IMR-90 (cell line): ENCODE measurements around the gene RIPK3. TPM values are rescaled to one million over a fixed set of nuclear protein-coding genes. Genes with fewer than 3 reads are reported as not detected.

Experiments used
- ATAC-seq: fragments of 200-7000 bp; cut with Tn5 transposase; 2 replicates; pipeline ENCODE4 v1.9.1; 2020; ENCODE audit warnings: low read depth, mild to moderate bottlenecking, moderate library complexity
- BruUV-seq: library from RNA; stranded (reverse); fragments of 400-500 nt; replicated peaks from 2 replicates; lab custom pipeline; 2021; lab: Mats Ljungman, UMichigan
- CTCF ChIA-PET: fragments of 300-600 bp; formaldehyde crosslinking; extraction: SDS; loops from one replicate; lab custom pipeline; 2021; ENCODE audit warnings: antibody characterized with exemption; lab: Yijun Ruan, JAX
- POLR2A ChIA-PET: fragments of 300-600 bp; sonication (Branson Sonifier 250); formaldehyde crosslinking; loops from one replicate; lab custom pipeline; 2022; ENCODE audit warnings: antibody characterized with exemption; ENCODE audit not compliant: unreplicated experiment; lab: Charles Lee
- DNase-seq: peaks from one replicate; pipeline ENCODE4 v3.0.0; 2013
- H2AFZ ChIP-seq: replicated peaks from 2 replicates; pipeline ENCODE3; 2013; ENCODE audit warnings: low read length, mild to moderate bottlenecking; ENCODE audit not compliant: poor library complexity
- H2AK5ac ChIP-seq: 2 replicates; pipeline ENCODE4 v1.6.1; 2013; ENCODE audit warnings: low read depth, low read length, inconsistent platforms
- H2AK9ac ChIP-seq: replicated peaks from 2 replicates; pipeline ENCODE3; 2013; ENCODE audit warnings: mild to moderate bottlenecking, low read depth, low read length, moderate library complexity; ENCODE audit not compliant: poor library complexity
- H2BK120ac ChIP-seq: 2 replicates; pipeline ENCODE4 v1.6.1; 2013; ENCODE audit warnings: low read depth, low read length, inconsistent platforms
- H2BK15ac ChIP-seq: 3 replicates; pipeline ENCODE4 v1.6.1; 2013; ENCODE audit warnings: low read depth, low read length, inconsistent platforms
- H2BK20ac ChIP-seq: 2 replicates; pipeline ENCODE4 v1.6.1; 2013; ENCODE audit warnings: low read depth, mild to moderate bottlenecking, inconsistent platforms, low read length, moderate library complexity
- H2BK5ac ChIP-seq: 2 replicates; pipeline ENCODE4 v1.6.1; 2013; ENCODE audit warnings: mild to moderate bottlenecking, low read depth, low read length, inconsistent platforms; ENCODE audit not compliant: poor library complexity, severe bottlenecking
- H3K14ac ChIP-seq: replicated peaks from 2 replicates; pipeline ENCODE4 v1.6.1; 2013; ENCODE audit warnings: low read depth, low read length, inconsistent platforms
- H3K18ac ChIP-seq: 2 replicates; pipeline ENCODE4 v1.6.1; 2013; ENCODE audit warnings: low read depth, low read length, control low read depth
- H3K23ac ChIP-seq: 2 replicates; pipeline ENCODE4 v1.6.1; 2013; ENCODE audit warnings: low read depth, low read length, inconsistent platforms
- H3K27ac ChIP-seq: 2 replicates; pipeline ENCODE4 v1.5.1; 2013; ENCODE audit warnings: mild to moderate bottlenecking, control low read depth, low read length; ENCODE audit not compliant: insufficient read depth
- H3K27me3 ChIP-seq: 2 replicates; pipeline ENCODE4 v1.6.1; 2013; ENCODE audit warnings: low read length; ENCODE audit not compliant: control insufficient read depth, insufficient read depth
- H3K36me3 ChIP-seq: 2 replicates; pipeline ENCODE4 v1.6.1; 2013; ENCODE audit warnings: low read length, mixed read lengths; ENCODE audit not compliant: control insufficient read depth, insufficient read depth
- H3K4ac ChIP-seq: 2 replicates; pipeline ENCODE4 v1.6.1; 2013; ENCODE audit warnings: low read depth, low read length, inconsistent platforms
- H3K4me1 ChIP-seq: 2 replicates; pipeline ENCODE4 v1.6.1; 2013; ENCODE audit warnings: low read length, mixed read lengths; ENCODE audit not compliant: control insufficient read depth, insufficient read depth
- H3K4me2 ChIP-seq: 2 replicates; pipeline ENCODE4 v1.6.1; 2013; ENCODE audit warnings: low read depth, mild to moderate bottlenecking, control low read depth, low read length, moderate library complexity
- H3K4me3 ChIP-seq: 2 replicates; pipeline ENCODE4 v1.5.1; 2013; ENCODE audit warnings: low read depth, mild to moderate bottlenecking, control low read depth, low read length, moderate library complexity; ENCODE audit not compliant: insufficient read depth
- H3K56ac ChIP-seq: 2 replicates; pipeline ENCODE4 v1.6.1; 2013; ENCODE audit warnings: low read length, inconsistent platforms; ENCODE audit not compliant: insufficient read depth; ENCODE audit errors: extremely low read depth
- H3K79me1 ChIP-seq, 2 experiments: 2 replicates each; pipeline ENCODE4 v1.6.1; 2013; ENCODE audit warnings: low read length in 2 of 2, inconsistent platforms in 1 of 2, low read depth in 1 of 2
- H3K9ac ChIP-seq: 2 replicates; pipeline ENCODE4 v1.6.1; 2013; ENCODE audit warnings: low read depth, low read length, control low read depth
- H3K9me1 ChIP-seq: 2 replicates; pipeline ENCODE4 v1.6.1; 2013; ENCODE audit warnings: low read length, inconsistent platforms; ENCODE audit not compliant: insufficient read depth
- H3K9me3 ChIP-seq: 2 replicates; pipeline ENCODE4 v1.6.1; 2013; ENCODE audit warnings: low read length; ENCODE audit not compliant: control insufficient read depth, insufficient read depth
- H4K20me1 ChIP-seq: 2 replicates; pipeline ENCODE4 v1.6.1; 2013; ENCODE audit warnings: low read length, inconsistent platforms; ENCODE audit not compliant: insufficient read depth
- H4K5ac ChIP-seq: 2 replicates; pipeline ENCODE4 v1.6.1; 2013; ENCODE audit warnings: mild to moderate bottlenecking, low read depth, low read length, control low read depth
- H4K8ac ChIP-seq, 2 experiments: 2 replicates each; pipeline ENCODE4 v1.6.1; 2013; ENCODE audit warnings: low read depth in 2 of 2, low read length in 2 of 2, control low read depth in 1 of 2, inconsistent platforms in 1 of 2
- H4K91ac ChIP-seq: 2 replicates; pipeline ENCODE4 v1.6.1; 2013; ENCODE audit warnings: low read depth, low read length, inconsistent platforms; ENCODE audit not compliant: insufficient read depth
- CEBPB ChIP-seq: IDR thresholded peaks from 2 replicates; pipeline ENCODE4 v1.6.1; 2012; ENCODE audit warnings: low read depth, low read length, improper control_type of control experiment
- MAZ ChIP-seq: IDR thresholded peaks from 2 replicates; pipeline ENCODE4 v1.6.1; 2012; ENCODE audit warnings: low read depth, mild to moderate bottlenecking, low read length, improper control_type of control experiment, moderate library complexity, borderline replicate concordance
- WGBS, 2 experiments: methylation state at CpG; one replicate each; pipeline versions ENCODE4 v1.1.5 to v1.1.7; 2013; ENCODE audit warnings: missing lambda C conversion rate in 2 of 2; ENCODE audit not compliant: insufficient read length in 1 of 2; ENCODE audit errors: extremely low coverage in 2 of 2; 5-methylcytosine and 5-hydroxymethylcytosine counted together
- dilution Hi-C: fragments of 300-500 bp; cut with HindIII; formaldehyde crosslinking; loops from one replicate; pipeline ENCODE4 v1.14.3; 2018; ENCODE audit warnings: low sequenced_read_pairs; ENCODE audit not compliant: unreplicated experiment
- in situ Hi-C: fragments of 300-500 bp; cut with MboI; formaldehyde crosslinking; loops from 3 replicates; pipeline ENCODE4 v1.14.3; 2019; ENCODE audit warnings: low sequenced_read_pairs, inconsistent platforms, mixed read lengths
- intact Hi-C: fragments of 100-400 bp; cut with micrococcal nuclease; formaldehyde crosslinking; loops from 2 replicates; pipeline ENCODE4 v1.10.0; 2022
- polyA plus RNA-seq, 3 experiments: library from polyadenylated mRNA; depleted of rRNA; stranded (reverse); fragments of >200 nt; gene quantifications; 2 replicates each; pipeline ENCODE4 v1.2.3, GENCODE V29; 2012; ENCODE audit warnings: low replicate concordance in 1 of 3
- total RNA-seq: library from RNA; depleted of rRNA; stranded (reverse); fragments of >200 nt; gene quantifications from 2 replicates; pipeline ENCODE4 v1.2.3, GENCODE V29; 2012

RIPK3 gene
- total and polyA plus RNA-seq, 2 of the 4 experiments (the other 2 are of a cell fraction) = 0.09 TPM; not detected in 1

- Histone ChIP-seq H3K4me1 (peaks cover 11% of the 10 kb centered on the region), H3K4ac (peak overlapping the region; percentile 97), H3K9me1 (peaks cover 6% of the 10 kb centered on the region; the same call in 1 of the 2 replicates), H2AK5ac (peak overlapping the region; percentile 88), H2AFZ (peak overlapping the region; percentile 83), H3K18ac (peak overlapping the region; percentile 84), H3K4me2 (peak overlapping the region; percentile 80), H3K79me1 (peaks cover 3 to 28% of the 10 kb centered on the region in 2 experiments; a peak in 3 of 4 replicates), H3K14ac (peak overlapping the region; percentile 95), H3K9me3 (no peaks in the 10 kb centered on the region), H3K9ac (peak overlapping the region; percentile 77), H4K5ac (peak overlapping the region; percentile 93), H3K36me3 (peaks cover 13% of the 10 kb centered on the region; the same call in 1 of the 2 replicates), H4K91ac (peak overlapping the region; percentile 98), H3K4me3 (peak overlapping the region; percentile 30), H2BK15ac (peak overlapping the region; percentile 94; the same call in 2 of the 3 replicates), H4K8ac (peak overlapping the region; percentile 96 to 98), H3K56ac (peak overlapping the region; percentile 90), H3K23ac (peak overlapping the region; percentile 98), H3K27me3 (no peaks in the 10 kb centered on the region), H3K27ac (peak overlapping the region; percentile 98), H4K20me1 (peaks cover 4% of the 10 kb centered on the region), H2AK9ac (peak overlapping the region; percentile 92), H2BK20ac (peak overlapping the region; percentile 88), H2BK5ac (peak overlapping the region; percentile 95), H2BK120ac (peak overlapping the region; percentile 93)
- POLR2A ChIA-PET = interaction anchor here (0.8 to 1.6 kb wide), 4 partner anchors 51 to 75 kb away, joined by 3 to 7 read pairs (median 4); partner anchors contain the start of gene KHNYN
- intact Hi-C loops (loop anchor here (2.0 kb wide), 1 partner anchor 32 kb away; the partner anchor contains the start of gene NYNRIN), dilution Hi-C loops (no loop called here), in situ Hi-C loops (loop anchor here (10.0 kb wide), 1 partner anchor 68 kb away; no protein-coding TSS in a partner anchor)
- TF ChIP-seq CEBPB = no peak
- TF ChIP-seq MAZ = peak; percentile 93
- BruUV-seq = no TSS peak
- CTCF ChIA-PET = interaction anchor here (0.6 to 2.3 kb wide), 7 partner anchors 33 to 70 kb away, joined by 3 to 30 read pairs (median 5); partner anchors contain the start of genes CBLN3 and KHNYN
- 3% methylated on average over 6 of the region's 40 CpGs; no CpG with 5 or more reads in 1 of the 2 experiments for WGBS, 2 experiments
- peak; percentile 68 for ATAC-seq
- peak; percentile 89 for DNase-seq
These were observed 27.1 kb upstream of the RIPK3 start for GRCh38 chr14:24366721-24367513.
